HG03097 (cell line): Measurements from ENCODE around the gene PPIF.

Experiments used
- ATAC-seq: cut with Tn5 transposase; IDR thresholded peaks from one replicate; pipeline ENCODE4 v1.9.1; 2021; ENCODE audit not compliant: unreplicated experiment, low FRiP score

The PPIF gene

DNA sequence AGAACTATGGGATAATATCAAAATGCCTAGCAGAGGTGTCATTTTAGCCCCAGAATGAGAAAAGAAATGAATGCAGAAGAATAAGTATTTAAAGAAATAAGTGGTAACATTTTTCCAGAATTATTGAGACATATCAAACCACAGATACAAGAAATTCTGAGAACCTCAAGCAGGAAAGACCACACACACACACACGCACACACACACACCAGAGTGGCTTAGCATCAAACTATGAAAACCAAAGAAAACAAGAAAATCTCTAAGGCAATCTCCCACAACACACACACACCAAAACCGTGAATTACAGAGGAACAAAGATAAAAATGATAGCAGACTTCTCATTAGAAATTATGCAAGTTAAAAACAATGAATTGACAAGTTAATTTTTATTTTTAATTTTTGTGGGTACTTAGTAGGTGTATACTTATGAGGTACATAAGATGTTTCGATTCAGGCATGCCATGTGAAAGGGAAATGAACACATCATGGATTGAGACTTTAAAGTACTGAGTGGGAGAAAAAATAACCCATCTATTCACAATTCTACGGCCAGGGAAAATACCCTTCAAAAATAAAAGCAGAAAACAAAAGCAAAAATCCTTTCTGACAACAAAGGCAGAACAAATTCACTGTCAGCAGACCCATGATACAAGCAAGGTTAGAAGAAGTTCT lies 14.6 kb downstream of the PPIF start:
- no peak for ATAC-seq

DNA sequence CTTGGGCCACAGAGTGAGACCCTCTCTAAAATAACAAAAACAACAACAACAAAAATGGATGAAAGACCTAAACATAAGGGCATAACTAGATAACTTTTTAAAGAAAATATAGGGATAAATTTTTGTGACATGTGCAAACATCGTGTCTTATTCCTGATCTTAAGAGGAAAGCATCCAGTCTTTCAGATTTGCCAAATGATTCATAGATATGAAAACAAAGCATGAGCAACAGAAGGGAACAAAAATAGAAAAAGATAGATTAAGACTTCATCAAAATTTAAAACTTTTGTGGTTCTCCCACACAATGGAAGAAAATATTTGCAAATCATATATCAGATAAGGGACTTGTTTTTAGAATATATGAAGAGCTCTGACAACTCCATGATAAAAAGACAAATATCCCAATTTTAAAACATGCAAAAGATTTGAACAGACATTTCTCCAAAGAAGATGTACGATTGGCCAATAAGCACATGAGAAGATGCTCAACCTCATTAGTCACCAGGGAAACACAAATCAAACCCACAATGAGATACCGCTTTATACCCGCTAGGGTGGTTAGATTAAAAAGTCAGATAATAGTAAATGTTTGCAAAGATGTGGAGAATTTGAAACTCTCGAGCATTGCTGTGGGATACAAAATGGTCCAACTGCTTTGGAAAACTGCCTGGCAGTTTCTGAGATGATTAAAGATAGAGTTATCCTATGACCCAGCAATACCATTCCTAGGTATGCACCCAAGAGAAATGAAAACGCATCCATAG lies 20.3 kb downstream of the PPIF start:
- no peak for ATAC-seq

DNA sequence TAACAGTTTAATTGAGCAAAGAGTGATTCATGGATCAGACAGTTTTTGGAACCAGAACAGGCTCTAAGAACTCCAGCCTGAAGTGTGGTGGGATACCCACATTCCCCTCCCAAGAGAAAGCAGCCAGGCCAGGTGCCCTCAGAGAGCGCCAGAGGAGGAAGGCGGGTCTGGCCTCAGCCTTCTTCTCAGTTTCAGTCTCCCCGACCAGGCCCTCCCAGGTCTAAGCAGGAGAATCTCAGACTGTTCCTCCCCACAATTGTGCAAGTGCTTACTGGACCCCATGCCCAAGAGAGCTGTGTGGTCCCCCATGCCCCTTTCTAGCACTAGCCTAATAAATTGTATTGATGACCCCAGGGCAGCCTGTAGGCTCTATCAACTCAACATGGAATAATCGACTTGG lies 25.6 kb downstream of the PPIF start:
- no peak for ATAC-seq

DNA sequence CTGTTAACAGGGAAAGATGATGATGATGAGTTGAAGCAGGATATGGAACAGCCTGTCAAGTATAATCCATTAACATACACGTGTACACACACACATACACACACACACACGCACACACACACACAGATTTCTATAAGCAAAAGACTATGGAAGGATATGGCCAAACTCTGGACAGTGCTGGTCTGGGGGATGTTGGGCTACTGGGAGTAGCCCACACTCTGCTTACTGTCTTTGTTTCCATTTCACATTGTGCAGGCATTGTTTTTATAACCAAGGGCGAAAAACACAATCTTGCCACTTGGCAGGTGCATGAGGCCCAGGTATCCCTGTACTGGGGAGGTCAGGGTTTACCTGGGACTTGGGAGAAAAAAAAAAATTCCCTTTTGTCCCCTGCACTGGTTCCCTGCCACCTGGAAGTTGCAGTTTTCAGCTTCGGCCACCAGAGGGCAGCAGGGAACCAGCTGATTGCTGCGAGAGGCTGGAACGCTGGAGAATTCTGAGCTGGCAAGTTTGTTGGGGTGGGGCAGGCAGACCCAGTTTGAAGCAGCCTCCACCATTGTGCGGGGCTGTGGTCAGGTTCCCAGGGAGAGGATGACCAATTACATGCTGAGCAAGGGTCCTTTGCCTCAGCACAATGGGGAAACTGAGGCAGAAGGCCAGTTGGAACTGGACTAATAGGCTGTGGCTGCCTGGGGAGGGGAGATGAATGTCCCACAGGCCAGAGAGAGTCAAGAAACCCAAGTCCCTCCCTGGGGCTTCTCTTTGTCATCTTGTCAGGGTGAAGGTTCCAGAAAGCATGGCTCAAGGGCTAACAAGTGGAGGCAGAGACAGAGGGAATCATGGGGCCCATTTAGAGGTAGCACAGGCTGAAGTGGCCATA lies 27.3 kb downstream of the PPIF start:
- no peak for ATAC-seq

DNA sequence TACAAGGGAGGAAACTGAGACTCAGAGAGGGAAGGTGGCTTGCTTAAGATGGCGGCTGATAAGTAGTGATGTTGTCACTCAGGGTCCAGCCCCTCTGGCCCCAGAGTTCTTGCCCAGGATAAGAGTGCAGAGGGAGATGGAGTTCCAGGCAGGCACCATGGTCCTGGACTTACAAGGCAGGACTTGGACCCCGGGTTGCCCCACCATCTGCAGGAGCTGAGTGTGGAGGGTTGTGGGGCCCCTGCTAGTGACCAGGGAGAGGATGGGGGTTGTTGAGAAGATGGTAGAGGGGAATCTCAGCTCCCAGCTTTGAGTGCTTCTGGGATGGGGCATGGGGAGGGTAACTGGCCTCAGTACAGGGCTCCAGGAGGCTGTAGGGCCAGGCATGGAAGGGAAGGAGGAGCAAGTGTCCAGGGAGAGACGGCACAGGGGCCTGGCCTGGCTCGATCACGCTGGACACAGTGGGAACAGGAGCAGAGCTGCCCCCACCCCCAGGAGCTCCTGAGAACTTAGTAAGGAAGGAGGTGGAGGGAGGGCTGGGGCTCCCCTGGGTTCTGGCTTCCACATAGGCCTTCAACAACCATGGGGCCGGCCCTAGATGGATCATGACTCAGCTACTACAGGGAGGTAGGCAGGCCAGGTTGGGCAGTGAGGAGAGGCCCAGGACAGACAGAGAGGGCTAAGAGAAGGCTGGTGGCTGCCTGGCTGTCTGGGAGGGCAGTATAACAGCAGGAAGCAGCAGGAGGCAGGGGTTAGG lies 28.2 kb downstream of the PPIF start:
- no peak for ATAC-seq

DNA sequence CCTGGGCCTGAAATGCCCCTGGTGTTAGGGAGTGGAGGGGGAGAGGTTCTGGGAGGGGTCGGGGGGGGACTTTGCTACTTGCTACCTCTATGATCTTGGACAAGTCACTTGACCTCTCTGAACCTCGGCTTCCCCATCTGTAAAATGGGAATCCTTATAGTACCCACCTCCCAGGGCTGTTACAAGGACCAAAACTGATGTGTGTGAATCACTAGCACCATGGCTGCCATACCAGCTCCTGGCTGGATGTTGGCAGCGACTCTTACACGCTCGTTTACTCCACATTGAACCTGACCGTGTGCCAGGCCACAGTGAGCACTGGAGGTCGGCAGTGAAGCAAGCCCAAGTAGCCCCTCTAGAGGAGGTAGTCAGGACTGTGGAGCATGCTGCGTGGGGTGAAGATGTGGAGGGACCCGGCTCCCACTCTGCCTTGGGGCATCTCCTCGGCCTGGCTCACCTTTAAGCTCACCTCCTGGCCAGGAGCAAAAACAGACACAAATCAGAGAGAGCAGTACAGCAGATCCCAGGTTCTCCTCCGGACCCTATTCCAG lies 28.9 kb downstream of the PPIF start:
- ATAC-seq: no peak

DNA sequence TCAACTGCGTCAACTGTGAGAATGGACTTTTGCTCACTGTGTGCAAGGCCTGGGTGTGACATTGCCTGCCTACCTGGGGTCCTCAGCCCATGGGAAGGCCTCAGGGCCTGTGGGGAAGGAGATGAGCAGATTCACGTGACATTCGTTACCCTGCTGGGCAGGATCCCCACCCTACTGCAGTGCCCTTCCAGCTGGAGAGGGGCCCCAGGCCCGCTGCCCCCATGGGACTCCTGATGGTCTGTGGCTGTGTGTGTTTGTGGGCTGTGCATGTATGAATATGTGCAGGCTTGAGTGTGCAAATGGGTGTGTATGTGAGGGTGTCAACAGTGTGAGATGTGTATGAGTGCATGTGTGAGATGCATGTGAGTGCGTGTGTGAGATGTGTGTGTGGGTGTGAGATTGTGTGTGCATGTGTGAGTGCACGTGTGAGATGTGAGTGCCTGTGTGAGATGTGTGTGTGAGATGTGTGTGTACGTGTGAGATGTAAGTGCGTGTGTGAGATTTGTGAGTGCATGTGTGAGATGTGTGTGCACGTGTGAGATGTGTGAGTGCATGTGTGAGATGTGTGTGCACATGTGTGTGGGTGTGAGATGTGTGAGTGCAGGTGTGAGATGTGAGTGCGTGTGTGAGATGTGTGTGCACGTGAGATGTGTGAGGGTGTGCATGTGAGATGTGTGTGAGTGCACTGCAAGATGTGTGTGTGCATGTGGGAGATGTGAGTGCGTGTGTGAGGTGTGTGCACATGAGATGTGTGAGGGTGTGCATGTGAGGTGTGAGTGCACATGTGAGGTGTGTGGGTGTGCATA lies 29.7 kb downstream of the PPIF start:
- no peak for ATAC-seq

DNA sequence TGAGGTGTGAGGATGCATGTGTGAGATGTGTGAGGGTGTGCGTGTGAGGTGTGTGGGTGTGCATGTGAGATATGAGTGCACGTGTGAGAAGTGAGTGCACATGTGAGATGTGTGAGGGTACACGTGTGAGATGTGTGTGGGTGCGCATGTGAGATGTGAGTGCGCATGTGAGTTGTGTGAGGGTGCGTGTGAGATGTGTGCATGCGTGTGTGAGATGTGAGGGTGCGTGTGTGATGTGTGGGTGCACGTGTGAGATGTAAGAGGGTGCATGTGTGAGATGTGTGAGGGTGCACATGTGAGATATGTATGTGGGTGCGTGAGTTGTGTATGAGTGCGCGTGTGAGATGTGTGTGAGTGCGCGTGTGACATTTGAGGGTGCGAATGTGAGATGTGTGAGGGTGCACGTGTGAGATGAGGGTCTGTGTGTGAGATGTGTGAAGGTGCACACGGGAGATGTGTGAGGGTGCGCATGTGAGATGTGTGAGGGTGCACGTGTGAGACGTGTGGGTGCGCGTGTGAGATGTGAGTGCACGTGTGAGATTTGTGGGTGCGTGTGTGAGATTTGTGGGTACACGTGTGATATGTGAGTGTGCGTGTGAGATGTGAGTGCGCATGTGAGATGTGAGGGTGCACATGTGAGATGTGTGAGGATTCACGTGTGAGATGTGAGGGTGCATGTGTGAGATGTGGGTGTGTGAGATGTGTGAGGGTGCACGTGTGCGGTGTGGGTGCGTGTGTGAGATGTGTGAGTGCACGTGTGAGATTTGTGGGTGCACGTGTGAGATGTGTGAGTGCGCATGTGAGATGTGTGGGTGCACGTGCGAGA lies 30.5 kb downstream of the PPIF start:
- ATAC-seq: no peak

DNA sequence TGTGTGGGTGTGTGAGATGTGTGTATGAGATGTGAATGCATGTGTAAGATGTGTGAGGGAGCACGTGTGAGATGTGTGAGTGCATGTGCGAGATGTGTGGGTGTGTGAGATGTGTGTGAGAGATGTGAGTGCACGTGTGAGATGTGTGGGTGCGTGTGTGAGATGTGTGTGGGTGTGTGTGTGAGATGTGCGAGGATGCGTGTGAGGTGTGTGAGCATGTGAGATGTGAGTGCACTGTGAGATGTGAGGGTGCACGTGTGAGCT lies 31.0 kb downstream of the PPIF start:
- no peak for ATAC-seq

DNA sequence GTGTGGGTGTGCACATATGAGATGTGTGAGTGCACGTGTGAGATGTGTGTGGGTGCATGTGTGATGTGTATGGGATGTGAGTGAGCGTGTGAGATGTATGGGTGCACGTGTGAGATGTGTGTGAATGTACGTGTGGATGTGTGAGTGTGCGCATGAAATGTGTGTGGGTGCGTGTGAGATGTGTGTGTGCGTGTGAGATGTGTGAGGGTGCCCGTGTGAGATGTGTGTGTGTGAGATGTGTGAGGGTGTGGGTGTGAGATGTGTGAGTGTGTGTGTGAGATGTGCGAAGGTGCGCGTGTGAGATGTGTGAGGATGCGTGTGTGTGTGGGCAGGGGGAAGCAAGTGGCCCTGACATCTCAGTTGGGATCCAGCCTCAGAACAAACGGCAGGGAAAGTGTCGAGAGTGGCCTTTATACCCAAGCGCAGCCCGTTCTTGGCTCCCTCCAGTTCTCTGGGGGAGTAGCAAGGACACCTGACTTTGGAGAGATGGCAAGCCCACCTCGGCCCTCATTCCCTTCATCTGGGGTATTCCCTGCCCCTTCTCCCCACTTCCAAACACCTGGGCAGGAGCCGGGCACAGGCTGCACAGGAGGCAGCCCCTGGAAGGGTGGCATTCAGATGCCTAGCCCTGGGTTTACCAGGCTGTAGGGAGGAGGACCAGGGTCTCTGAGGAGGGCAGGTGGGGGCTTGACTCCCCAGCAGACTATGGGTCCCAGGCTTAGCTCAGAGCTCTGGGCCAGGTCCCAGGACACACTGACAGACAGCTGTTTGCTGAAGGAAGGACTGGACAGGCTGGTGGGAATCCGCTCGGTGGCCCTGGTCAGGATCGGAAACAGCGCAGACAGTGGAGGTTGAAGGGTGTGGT lies 31.6 kb downstream of the PPIF start:
- ATAC-seq: no peak

DNA sequence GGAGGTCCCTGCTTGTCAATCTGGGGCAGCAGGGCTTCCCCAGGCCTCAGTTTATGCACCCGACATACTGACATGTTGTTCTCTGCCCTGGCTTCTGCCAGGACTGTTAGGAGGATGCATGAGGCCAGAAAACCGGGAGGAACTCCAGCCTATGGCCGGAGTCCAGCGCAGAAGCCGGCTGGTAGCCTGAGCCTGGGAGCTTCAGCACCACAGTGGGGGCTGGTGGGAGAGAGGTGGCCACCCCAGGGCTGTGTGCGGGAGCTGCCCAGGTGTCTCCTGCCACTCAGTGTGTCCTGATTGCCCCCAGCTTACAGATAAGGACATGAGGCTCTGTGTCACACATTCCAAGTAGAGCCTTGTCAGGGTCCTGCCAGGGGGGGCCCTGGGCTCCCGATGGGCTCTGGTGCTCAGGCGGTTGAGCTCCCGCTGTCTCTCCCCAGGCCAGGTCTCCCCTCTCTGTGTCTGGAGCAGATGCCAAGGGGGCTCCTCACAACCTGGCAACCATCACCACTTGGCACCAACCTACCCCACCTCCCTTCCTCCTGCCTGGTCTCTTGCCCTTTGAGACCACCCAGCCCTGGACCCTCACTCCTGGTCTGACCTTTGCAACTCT lies 32.3 kb downstream of the PPIF start:
- ATAC-seq: no peak

DNA sequence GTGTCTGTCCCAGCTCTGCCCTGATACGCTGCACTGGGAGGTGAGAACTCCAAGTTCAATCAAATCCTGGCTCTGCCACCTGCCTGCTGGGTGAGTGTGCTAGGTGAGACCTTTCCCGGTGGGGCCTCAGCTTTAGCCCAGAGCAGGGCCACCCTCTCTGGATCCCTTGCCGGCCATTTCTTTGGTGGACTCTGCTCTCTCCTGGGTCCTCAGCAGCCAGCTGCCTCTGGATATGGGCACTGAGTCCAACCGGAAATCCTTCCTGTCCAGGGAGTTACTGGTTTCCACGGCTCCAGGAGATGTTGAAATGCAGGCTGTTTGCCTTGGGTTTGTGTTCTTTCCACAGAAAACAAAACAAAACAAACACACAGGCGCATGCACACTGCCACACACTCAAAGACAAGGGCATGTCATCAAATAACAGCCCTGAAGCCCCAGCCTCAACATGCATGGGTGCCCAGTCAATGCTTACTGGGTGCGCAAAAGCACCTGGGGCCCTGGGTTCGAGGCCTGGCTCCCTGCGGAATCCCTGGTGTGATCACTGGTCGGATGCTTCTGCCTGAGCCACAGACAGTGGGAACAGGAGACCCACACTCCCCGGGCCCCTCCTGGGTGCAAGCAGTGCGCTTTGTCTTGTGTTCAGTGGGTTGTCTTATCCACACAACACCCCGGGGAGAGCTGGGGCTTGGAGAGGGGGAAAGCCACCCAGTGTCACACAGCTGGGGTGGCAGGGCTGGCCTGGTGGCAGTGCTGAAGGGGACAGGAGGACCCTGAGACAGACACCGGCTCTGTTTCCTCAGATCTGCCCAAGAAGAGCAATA lies 33.1 kb downstream of the PPIF start:
- no peak for ATAC-seq

DNA sequence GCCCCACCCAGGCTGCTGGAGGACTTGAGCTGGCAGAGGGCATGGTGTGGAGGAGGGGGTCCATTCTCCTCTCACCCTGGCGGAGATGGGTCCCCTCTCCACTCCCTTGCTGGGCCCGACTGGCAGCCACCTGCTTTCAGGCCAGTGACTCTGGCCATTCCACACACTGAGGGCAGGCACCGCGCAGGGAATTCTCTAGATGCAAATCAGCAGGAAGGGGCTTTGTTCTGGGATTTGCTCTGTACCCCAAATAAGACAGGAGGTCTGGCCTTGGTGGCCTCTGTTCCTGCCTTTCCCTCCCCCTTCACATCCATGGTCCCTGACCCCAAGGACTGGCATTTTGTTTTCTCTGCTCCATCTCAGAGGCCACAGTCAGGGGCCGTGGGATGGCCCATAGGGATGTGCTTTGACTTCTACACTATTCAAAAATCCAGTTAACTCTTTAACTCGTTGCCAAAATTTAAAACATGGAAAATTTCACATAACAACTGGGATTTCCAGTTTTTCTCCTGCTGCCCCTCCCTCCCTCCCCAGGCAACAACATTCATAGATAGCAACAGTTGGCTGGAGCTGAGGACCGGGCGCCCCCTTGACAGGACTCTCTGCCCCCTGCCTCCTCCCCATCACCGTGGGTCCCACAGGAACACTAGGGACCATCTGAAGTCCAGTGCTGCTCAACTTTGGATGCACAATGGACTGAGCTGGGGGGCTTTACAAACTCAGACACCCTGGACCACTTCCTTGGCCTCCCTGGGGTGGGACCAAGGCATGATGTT lies 33.9 kb downstream of the PPIF start:
- no peak for ATAC-seq

DNA sequence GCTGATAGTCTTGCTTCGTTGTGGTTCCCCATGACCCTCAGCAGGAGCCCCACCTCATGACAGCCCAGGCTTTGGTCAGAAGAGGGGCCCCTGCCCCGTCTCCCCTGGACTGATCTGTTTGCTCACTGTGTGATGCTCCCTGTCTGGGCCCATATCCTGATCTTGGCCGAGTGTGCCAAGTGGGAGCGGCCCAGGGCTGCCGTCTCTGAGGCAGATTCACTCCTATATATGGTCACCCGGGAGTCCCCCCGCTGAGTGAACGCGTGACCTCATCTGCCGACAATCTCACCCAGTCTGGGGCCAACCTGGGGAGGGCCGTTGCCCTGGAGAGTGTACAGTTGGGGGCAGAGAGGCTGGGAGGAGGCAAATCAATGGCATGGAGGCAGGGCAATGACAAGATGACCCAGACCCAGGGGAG lies 34.5 kb downstream of the PPIF start:
- no peak for ATAC-seq

DNA sequence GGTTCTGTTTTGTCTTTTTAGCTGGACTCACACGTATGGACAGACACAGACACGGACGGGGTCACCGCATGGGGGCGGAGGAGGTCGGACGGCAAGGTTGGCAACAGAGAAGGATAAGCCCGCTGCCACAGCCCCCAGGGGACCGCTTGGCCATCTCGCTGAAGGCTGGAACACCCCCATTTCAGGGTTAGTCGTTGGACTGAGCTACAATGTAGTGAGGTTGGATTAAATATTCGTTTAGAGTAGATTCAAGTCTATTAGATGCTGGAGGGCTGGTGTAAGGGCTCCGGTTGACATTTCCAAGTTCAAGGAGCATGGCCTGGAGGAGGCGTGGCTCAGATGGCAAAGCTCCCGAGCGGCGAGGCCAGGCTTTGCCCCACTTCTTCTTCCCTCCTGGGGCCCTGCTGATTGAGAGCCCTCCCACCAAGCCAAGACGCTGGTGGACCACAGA lies 35.2 kb downstream of the PPIF start:
- no peak for ATAC-seq
